ENCODE results near the gene CDCA4. TPM values are rescaled to one million over a fixed set of nuclear protein-coding genes. Genes with fewer than 3 reads are reported as not detected.

CDCA4 gene
- polyA plus RNA-seq, 2 of the 4 experiments (the other 2 are of a cell fraction), result 24.2 to 26.9 TPM

DNA sequence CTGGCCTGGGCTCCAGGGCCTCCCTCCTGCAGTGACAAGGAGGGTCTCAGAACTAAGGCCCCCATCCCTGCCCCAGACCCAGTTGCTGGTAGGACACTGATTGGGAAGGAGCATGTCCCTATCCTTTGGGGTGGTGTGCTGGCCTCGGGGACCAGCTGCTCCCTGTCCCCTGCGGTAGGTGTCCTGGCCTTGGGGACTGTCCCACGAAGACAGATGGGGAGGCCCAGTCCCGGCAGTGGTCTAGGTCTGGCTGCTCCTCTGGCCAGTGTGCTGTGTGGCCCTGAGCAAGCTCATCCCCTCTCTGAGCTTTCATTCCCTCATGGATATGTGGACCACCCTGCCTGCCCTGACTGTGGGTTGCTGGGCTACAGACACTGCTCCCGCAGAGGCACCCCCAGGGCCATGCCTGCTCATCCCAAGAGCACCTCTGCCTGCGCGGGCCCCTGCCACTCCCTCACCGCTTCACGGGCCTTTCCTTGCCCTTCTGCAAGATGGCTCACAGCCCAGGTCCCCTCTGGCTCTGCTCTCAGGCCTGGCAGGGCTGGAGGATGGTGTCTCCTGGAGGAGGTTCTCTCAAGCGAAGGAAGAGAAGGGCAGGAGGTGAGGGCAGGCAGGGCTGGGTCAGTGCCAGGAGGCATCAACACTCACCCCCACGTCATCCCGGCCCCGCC, 55.2 kb downstream of the CDCA4 start (continued):
- TF ChIP-seq, protein P1, sequence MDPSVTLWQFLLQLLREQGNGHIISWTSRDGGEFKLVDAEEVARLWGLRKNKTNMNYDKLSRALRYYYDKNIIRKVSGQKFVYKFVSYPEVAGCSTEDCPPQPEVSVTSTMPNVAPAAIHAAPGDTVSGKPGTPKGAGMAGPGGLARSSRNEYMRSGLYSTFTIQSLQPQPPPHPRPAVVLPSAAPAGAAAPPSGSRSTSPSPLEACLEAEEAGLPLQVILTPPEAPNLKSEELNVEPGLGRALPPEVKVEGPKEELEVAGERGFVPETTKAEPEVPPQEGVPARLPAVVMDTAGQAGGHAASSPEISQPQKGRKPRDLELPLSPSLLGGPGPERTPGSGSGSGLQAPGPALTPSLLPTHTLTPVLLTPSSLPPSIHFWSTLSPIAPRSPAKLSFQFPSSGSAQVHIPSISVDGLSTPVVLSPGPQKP (IDR thresholded peaks at IDR 0.05; ENCODE audit: low read depth, low read length), result no peak
- TF ChIP-seq CHD2 (IDR thresholded peaks at IDR 0.05; ENCODE audit: low read length, partially characterized antibody) (no peak), RFX5 (IDR thresholded peaks at IDR 0.05) (no peak), ZNF302 (CRISPR knock-in tag; IDR thresholded peaks at IDR 0.05) (no peak), FOSB (CRISPR knock-in tag; IDR thresholded peaks at IDR 0.05) (no peak), TFCP2L1 (CRISPR knock-in tag; IDR thresholded peaks at IDR 0.05) (no peak)

DNA sequence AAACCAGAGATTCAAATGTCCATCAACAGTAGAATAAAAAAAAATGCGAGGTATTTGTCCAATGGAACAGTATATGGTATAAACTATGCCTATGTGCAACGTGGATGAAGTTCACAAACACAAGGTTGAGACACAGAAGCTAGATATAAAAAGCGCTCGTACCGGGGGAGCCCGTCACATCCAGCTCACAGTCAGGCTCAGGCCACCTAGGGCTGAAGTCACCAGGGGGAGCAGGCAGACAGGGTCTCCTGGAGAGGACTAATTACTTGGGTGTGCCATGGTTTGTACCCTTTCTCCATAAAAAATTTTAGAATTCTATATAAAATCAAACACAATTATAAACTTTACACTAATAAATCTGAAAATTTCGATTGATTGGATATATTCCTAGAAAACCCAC, 56.3 kb downstream of the CDCA4 start:
- CTCF ChIA-PET, result interaction anchor here (1.2 to 8.7 kb wide), 5 partner anchors 10 to 81 kb away, joined by 3 to 86 read pairs (median 12); no protein-coding TSS in a partner anchor
- ATAC-seq, result no peak
- no peak overlapping the region for H3K4me3 ChIP-seq
- H3K27ac ChIP-seq, result no peak overlapping the region
- TF ChIP-seq ZSCAN20 (CRISPR knock-in tag; IDR thresholded peaks at IDR 0.05), result no peak
- no peak for TF ChIP-seq PHF8 (IDR thresholded peaks at IDR 0.05; ENCODE audit: borderline replicate concordance, low read depth)
- TF ChIP-seq ZC3H11A (IDR thresholded peaks at IDR 0.05), result no peak
- TF ChIP-seq, protein P2, sequence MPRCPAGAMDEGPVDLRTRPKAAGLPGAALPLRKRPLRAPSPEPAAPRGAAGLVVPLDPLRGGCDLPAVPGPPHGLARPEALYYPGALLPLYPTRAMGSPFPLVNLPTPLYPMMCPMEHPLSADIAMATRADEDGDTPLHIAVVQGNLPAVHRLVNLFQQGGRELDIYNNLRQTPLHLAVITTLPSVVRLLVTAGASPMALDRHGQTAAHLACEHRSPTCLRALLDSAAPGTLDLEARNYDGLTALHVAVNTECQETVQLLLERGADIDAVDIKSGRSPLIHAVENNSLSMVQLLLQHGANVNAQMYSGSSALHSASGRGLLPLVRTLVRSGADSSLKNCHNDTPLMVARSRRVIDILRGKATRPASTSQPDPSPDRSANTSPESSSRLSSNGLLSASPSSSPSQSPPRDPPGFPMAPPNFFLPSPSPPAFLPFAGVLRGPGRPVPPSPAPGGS (IDR thresholded peaks at IDR 0.05), result no peak
- TF ChIP-seq EHMT2 (IDR thresholded peaks at IDR 0.05; ENCODE audit: low read depth), result no peak
- no peak for TF ChIP-seq JUNB (IDR thresholded peaks at IDR 0.05)
- no peak overlapping the region for H3K4me2 ChIP-seq
- WGBS (ENCODE audit: missing lambda C conversion rate), result 80% methylated on average over 7 of the region's 7 CpGs
- H3K9me3 ChIP-seq, result no peaks in the 10 kb centered on the region
- peaks cover 32% of the 10 kb centered on the region for H3K4me1 ChIP-seq
- POLR2A ChIA-PET, result no interaction called here
- FAIRE-seq, result no peak
- DNase-seq (ENCODE audit: low read depth in 1 of 2, low spot score in 1 of 2), result no peak

Other genes starting within 250 kb of the CDCA4 start
- gene AKT1, start 225.3 kb downstream of the CDCA4 start, polyA plus RNA-seq (2011; rRNA removed), result 66.0 and 70.2 TPM in 2 replicates
- gene AKT1, start 225.3 kb downstream of the CDCA4 start, polyA plus RNA-seq (2017; fragmentation: RNase III; extraction: RNeasy Plus Mini Kit Qiagen cat#74134 plus additional on column Dnase treatment), result 87.1 to 93.8 TPM (median 93.0 TPM) in 3 replicates
- gene ZBTB42, start 220.0 kb downstream of the CDCA4 start, polyA plus RNA-seq (2011; rRNA removed), result 1.6 and 2.1 TPM in 2 replicates
- 2.3 to 3.1 TPM (median 2.6 TPM) in 3 replicates for gene ZBTB42, start 220.0 kb downstream of the CDCA4 start, polyA plus RNA-seq (2017; fragmentation: RNase III; extraction: RNeasy Plus Mini Kit Qiagen cat#74134 plus additional on column Dnase treatment)
- gene CEP170B, start 155.8 kb downstream of the CDCA4 start, polyA plus RNA-seq (2011; rRNA removed), result 3.9 and 4.5 TPM in 2 replicates
- 13.1 to 14.3 TPM (median 13.5 TPM) in 3 replicates for gene CEP170B, start 155.8 kb downstream of the CDCA4 start, polyA plus RNA-seq (2017; fragmentation: RNase III; extraction: RNeasy Plus Mini Kit Qiagen cat#74134 plus additional on column Dnase treatment)
- gene PLD4, start 96.2 kb downstream of the CDCA4 start, polyA plus RNA-seq (2011; rRNA removed), result 0.01 TPM in 2 replicates
- 0.01 TPM in 2 of 3 replicates, not detected in the other for gene PLD4, start 96.2 kb downstream of the CDCA4 start, polyA plus RNA-seq (2017; fragmentation: RNase III; extraction: RNeasy Plus Mini Kit Qiagen cat#74134 plus additional on column Dnase treatment)
- gene AHNAK2, start 42.7 kb downstream of the CDCA4 start, polyA plus RNA-seq (2011; rRNA removed), result 43.7 and 56.7 TPM in 2 replicates
- 34.4 to 46.5 TPM (median 43.3 TPM) in 3 replicates for gene AHNAK2, start 42.7 kb downstream of the CDCA4 start, polyA plus RNA-seq (2017; fragmentation: RNase III; extraction: RNeasy Plus Mini Kit Qiagen cat#74134 plus additional on column Dnase treatment)
- gene CLBA1, start 35.3 kb downstream of the CDCA4 start, polyA plus RNA-seq (2011; rRNA removed), result 11.3 and 11.5 TPM in 2 replicates
- 10.7 to 12.5 TPM (median 12.0 TPM) in 3 replicates for gene CLBA1, start 35.3 kb downstream of the CDCA4 start, polyA plus RNA-seq (2017; fragmentation: RNase III; extraction: RNeasy Plus Mini Kit Qiagen cat#74134 plus additional on column Dnase treatment)
- 0.19 and 0.49 TPM in 2 replicates for gene GPR132, start 44.3 kb upstream of the CDCA4 start, polyA plus RNA-seq (2011; rRNA removed)
- gene GPR132, start 44.3 kb upstream of the CDCA4 start, polyA plus RNA-seq (2017; fragmentation: RNase III; extraction: RNeasy Plus Mini Kit Qiagen cat#74134 plus additional on column Dnase treatment), result 0.16 to 0.22 TPM (median 0.18 TPM) in 3 replicates
- gene JAG2, start 147.7 kb upstream of the CDCA4 start, polyA plus RNA-seq (2011; rRNA removed), result 4.8 and 5.9 TPM in 2 replicates
- 20.4 to 26.8 TPM (median 22.5 TPM) in 3 replicates for gene JAG2, start 147.7 kb upstream of the CDCA4 start, polyA plus RNA-seq (2017; fragmentation: RNase III; extraction: RNeasy Plus Mini Kit Qiagen cat#74134 plus additional on column Dnase treatment)
- gene NUDT14, start 160.2 kb upstream of the CDCA4 start, polyA plus RNA-seq (2011; rRNA removed), result 11.3 and 12.6 TPM in 2 replicates
- 27.8 to 31.3 TPM (median 30.7 TPM) in 3 replicates for gene NUDT14, start 160.2 kb upstream of the CDCA4 start, polyA plus RNA-seq (2017; fragmentation: RNase III; extraction: RNeasy Plus Mini Kit Qiagen cat#74134 plus additional on column Dnase treatment)
- gene BTBD6, start 227.4 kb upstream of the CDCA4 start, polyA plus RNA-seq (2011; rRNA removed), result 16.1 and 19.3 TPM in 2 replicates
- 31.3 to 33.9 TPM (median 33.6 TPM) in 3 replicates for gene BTBD6, start 227.4 kb upstream of the CDCA4 start, polyA plus RNA-seq (2017; fragmentation: RNase III; extraction: RNeasy Plus Mini Kit Qiagen cat#74134 plus additional on column Dnase treatment)

Measured in A549 (cell line).